B cell (primary cell): Measurements from ENCODE around the gene KMO.

Source experiments
- CTCF ChIP-seq: fragments of 200-600 bp; IDR thresholded peaks from one replicate; pipeline ENCODE4 v1.8.0; 2022; ENCODE audit warnings: antibody characterized with exemption, mild to moderate bottlenecking
- EZH2 ChIP-seq: IDR thresholded peaks from 2 replicates; pipeline ENCODE4 v1.6.1; 2012; ENCODE audit warnings: borderline replicate concordance, low read depth, mild to moderate bottlenecking, moderate library complexity, low read length; ENCODE audit not compliant: insufficient read depth, poor library complexity, severe bottlenecking

- TF ChIP-seq CTCF = no peak
- TF ChIP-seq EZH2 = no peak
Observed at GRCh38 chr1:241608379-241609033, 76.3 kb downstream of the KMO start.
